Measurements from ENCODE around the gene NDUFB2. TPM values are rescaled to one million over a fixed set of nuclear protein-coding genes. Genes with fewer than 3 reads are reported as not detected.

Gene NDUFB2
- total and polyA plus RNA-seq, 2 donors (not counting 1 experiment from before 2014, with no cell fraction given), result 67.9 to 171 TPM

DNA sequence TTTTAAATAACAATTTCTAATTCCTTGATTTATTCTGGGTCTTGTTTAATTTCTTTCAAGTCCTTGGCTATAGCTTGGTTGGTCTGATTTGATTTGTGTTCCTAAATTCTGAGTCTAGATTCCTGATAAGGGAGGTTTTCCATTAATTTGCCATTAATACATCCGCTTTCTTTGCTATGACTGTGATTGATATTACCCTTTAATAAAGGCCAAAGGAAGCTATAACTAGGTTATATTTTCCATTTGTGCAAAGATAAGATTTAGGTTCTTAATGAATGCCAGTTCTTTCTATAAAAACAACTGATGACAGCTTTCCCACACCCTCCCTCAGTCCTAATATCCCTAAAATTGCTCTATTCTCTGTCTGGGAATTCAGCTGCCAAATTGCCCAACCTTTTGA is 28.2 kb downstream of the NDUFB2 start:
- H4K20me1 ChIP-seq (ENCODE audit: control insufficient read depth, insufficient read depth, low read length, poor library complexity, severe bottlenecking), result no peaks in the 10 kb centered on the region
- Mint-ChIP-seq H3K27me3 (no peaks in the 10 kb centered on the region), H3K4me3 (no peak overlapping the region), H3K4me1 (peaks cover 2% of the 10 kb centered on the region), H3K9me3 (ENCODE audit: insufficient read depth) (no peaks in the 10 kb centered on the region), H3K27ac (no peak overlapping the region)
- no peak for ATAC-seq (ENCODE audit: low read depth)
- H3K9ac ChIP-seq (ENCODE audit: low read length), result no peak overlapping the region
- H3K9me3 ChIP-seq (ENCODE audit: control extremely low read depth in 1 of 3, control insufficient read depth in 2 of 3, insufficient read depth in 1 of 3, low read length in 2 of 3), result no peaks in the 10 kb centered on the region
- H3K27ac ChIP-seq (ENCODE audit: low read length in 2 of 2), result no peak overlapping the region
- H2AFZ ChIP-seq (ENCODE audit: insufficient read depth, low read depth, low read length, poor library complexity, severe bottlenecking), result no peak overlapping the region
- ChIA-PET POLR2A (no interaction called here), CTCF (no interaction called here)
- no peak for DNase-seq
- H3K79me2 ChIP-seq (ENCODE audit: control insufficient read depth, insufficient read depth, low read length), result no peaks in the 10 kb centered on the region
- no peak overlapping the region for H3K4me2 ChIP-seq (replicated peaks; ENCODE audit: low read depth, low read length, poor library complexity, severe bottlenecking)
- intact Hi-C loops (cut with micrococcal nuclease), result no loop called here
- no peaks in the 10 kb centered on the region for H3K27me3 ChIP-seq (replicated peaks in 1 of 4; ENCODE audit: control extremely low read depth in 1 of 4, control insufficient read depth in 3 of 4, insufficient read depth in 4 of 4, low read length in 3 of 4)
- TF ChIP-seq, protein P1, sequence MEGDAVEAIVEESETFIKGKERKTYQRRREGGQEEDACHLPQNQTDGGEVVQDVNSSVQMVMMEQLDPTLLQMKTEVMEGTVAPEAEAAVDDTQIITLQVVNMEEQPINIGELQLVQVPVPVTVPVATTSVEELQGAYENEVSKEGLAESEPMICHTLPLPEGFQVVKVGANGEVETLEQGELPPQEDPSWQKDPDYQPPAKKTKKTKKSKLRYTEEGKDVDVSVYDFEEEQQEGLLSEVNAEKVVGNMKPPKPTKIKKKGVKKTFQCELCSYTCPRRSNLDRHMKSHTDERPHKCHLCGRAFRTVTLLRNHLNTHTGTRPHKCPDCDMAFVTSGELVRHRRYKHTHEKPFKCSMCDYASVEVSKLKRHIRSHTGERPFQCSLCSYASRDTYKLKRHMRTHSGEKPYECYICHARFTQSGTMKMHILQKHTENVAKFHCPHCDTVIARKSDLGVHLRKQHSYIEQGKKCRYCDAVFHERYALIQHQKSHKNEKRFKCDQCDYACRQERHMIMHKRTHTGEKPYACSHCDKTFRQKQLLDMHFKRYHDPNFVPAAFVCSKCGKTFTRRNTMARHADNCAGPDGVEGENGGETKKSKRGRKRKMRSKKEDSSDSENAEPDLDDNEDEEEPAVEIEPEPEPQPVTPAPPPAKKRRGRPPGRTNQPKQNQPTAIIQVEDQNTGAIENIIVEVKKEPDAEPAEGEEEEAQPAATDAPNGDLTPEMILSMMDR (IDR thresholded peaks at IDR 0.05), result no peak
- no peak for TF ChIP-seq EZH2 (IDR thresholded peaks at IDR 0.05; ENCODE audit: borderline replicate concordance, insufficient read depth, low read depth, low read length, poor library complexity, severe bottlenecking)
- WGBS (ENCODE audit: insufficient coverage), result no CpG with 5 or more reads among the region's 1 CpG
- peaks cover 0 to 2% of the 10 kb centered on the region in 2 donors for H3K4me1 ChIP-seq (ENCODE audit: control insufficient read depth in 2 of 2, insufficient read depth in 2 of 2, low read length in 2 of 2)
- H3K4me3 ChIP-seq (ENCODE audit: control extremely low read depth in 1 of 5, extremely low read depth in 1 of 5, insufficient read depth in 1 of 5, low read depth in 2 of 5, low read length in 4 of 5), result no peak overlapping the region
- peaks cover 0 to 4% of the 10 kb centered on the region in 2 experiments for H3K36me3 ChIP-seq (replicated peaks in 1 of 2; ENCODE audit: control extremely low read depth in 1 of 2, control insufficient read depth in 1 of 2, extremely low read depth in 1 of 2, insufficient read depth in 2 of 2, low read length in 1 of 2)

DNA sequence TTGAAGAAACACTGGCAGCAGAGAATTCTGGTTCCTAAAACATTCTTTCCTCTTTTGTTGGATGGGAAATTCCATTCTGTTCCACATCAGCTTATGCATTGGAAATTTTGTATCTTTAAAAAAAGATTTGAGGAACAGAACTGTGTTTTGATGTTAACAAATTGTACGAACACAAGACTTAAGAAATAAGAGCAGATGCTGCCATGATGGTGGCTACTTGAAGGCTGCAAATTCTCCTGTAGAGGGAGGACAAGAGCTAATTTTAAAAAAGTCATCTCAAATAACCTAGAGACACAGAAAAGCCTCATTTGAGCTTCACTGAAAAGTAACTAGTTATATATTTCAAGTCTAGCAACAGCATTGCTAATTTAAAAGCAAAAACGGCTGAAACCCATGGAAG is 29.8 kb downstream of the NDUFB2 start:
- Mint-ChIP-seq H3K9me3 (ENCODE audit: insufficient read depth) (no peaks in the 10 kb centered on the region), H3K4me1 (no peaks in the 10 kb centered on the region), H3K27me3 (no peaks in the 10 kb centered on the region), H3K4me3 (no peak overlapping the region), H3K27ac (no peak overlapping the region)
- Histone ChIP-seq H3K79me2 (ENCODE audit: control insufficient read depth, insufficient read depth, low read length) (no peaks in the 10 kb centered on the region), H3K9me3 (ENCODE audit: control extremely low read depth in 1 of 3, control insufficient read depth in 2 of 3, insufficient read depth in 1 of 3, low read length in 2 of 3) (no peaks in the 10 kb centered on the region), H2AFZ (ENCODE audit: insufficient read depth, low read depth, low read length, poor library complexity, severe bottlenecking) (no peak overlapping the region), H3K9ac (ENCODE audit: low read length) (no peak overlapping the region), H3K4me3 (ENCODE audit: control extremely low read depth in 1 of 5, extremely low read depth in 1 of 5, insufficient read depth in 1 of 5, low read depth in 2 of 5, low read length in 4 of 5) (no peak overlapping the region), H3K36me3 (replicated peaks in 1 of 2; ENCODE audit: control extremely low read depth in 1 of 2, control insufficient read depth in 1 of 2, extremely low read depth in 1 of 2, insufficient read depth in 2 of 2, low read length in 1 of 2) (peaks cover 0 to 4% of the 10 kb centered on the region in 2 experiments), H3K4me1 (ENCODE audit: control insufficient read depth in 2 of 2, insufficient read depth in 2 of 2, low read length in 2 of 2) (no peaks in the 10 kb centered on the region), H4K20me1 (ENCODE audit: control insufficient read depth, insufficient read depth, low read length, poor library complexity, severe bottlenecking) (no peaks in the 10 kb centered on the region), H3K27ac (ENCODE audit: low read length in 2 of 2) (no peak overlapping the region), H3K27me3 (replicated peaks in 1 of 4; ENCODE audit: control extremely low read depth in 1 of 4, control insufficient read depth in 3 of 4, insufficient read depth in 4 of 4, low read length in 3 of 4) (no peaks in the 10 kb centered on the region), H3K4me2 (replicated peaks; ENCODE audit: low read depth, low read length, poor library complexity, severe bottlenecking) (no peak overlapping the region)
- ATAC-seq (ENCODE audit: low read depth) (no peak), DNase-seq (no peak)
- POLR2A ChIA-PET, result no interaction called here
- CTCF ChIA-PET, result no interaction called here
- TF ChIP-seq, protein P1 (IDR thresholded peaks at IDR 0.05), result peak; percentile 34
- TF ChIP-seq EZH2 (IDR thresholded peaks at IDR 0.05; ENCODE audit: borderline replicate concordance, insufficient read depth, low read depth, low read length, poor library complexity, severe bottlenecking), result no peak
- intact Hi-C loops (cut with micrococcal nuclease), result no loop called here
- WGBS (ENCODE audit: insufficient coverage), result no CpG with 5 or more reads among the region's 2 CpGs
